Neural cell (in vitro differentiated cells): ENCODE data around the gene ACBD3. TPM values are rescaled to one million over a fixed set of nuclear protein-coding genes. Genes with fewer than 3 reads are reported as not detected.
A peak's percentile ranks its signal among the peaks of the same experiment; 100 is the strongest.

Experiments
- H2AFZ ChIP-seq: fragments of 200-600, 300-800 bp; sonication (generic), shearing (Covaris generic); 2 replicates; pipeline ENCODE4 v1.6.0; 2014; ENCODE audit warnings: low read depth, mild to moderate bottlenecking, antibody characterized with exemption, low read length, moderate library complexity
- H3F3A ChIP-seq: fragments of 200-600 bp; shearing (Covaris generic); 2 replicates; pipeline ENCODE4 v1.6.1; 2016; ENCODE audit warnings: mild to moderate bottlenecking, moderate library complexity, mixed read lengths, antibody characterized with exemption, low read length; ENCODE audit not compliant: insufficient read depth, poor library complexity, severe bottlenecking
- H3K27ac ChIP-seq: fragments of 200-600, 300-800 bp; sonication (generic), shearing (Covaris generic); 2 replicates; pipeline ENCODE4 v1.5.1; 2014; ENCODE audit warnings: mild to moderate bottlenecking, low read length, moderate library complexity
- H3K27me3 ChIP-seq: fragments of 300-800, 200-600 bp; sonication (generic), shearing (Covaris generic); 2 replicates; pipeline ENCODE4 v1.6.0; 2014; ENCODE audit warnings: mild to moderate bottlenecking, low read depth, low read length, moderate library complexity; ENCODE audit not compliant: insufficient read depth
- H3K36me3 ChIP-seq: fragments of 300-800, 200-600 bp; sonication (generic), shearing (Covaris generic); 2 replicates; pipeline ENCODE4 v1.5.1; 2014; ENCODE audit warnings: mild to moderate bottlenecking, antibody characterized with exemption, low read length, moderate library complexity; ENCODE audit not compliant: insufficient read depth
- H3K4me2 ChIP-seq: fragments of 300-800, 200-600 bp; sonication (generic), shearing (Covaris generic); 2 replicates; pipeline ENCODE4 v1.6.0; 2014; ENCODE audit warnings: mild to moderate bottlenecking, low read length
- H3K4me3 ChIP-seq: fragments of 300-800, 200-600 bp; sonication (generic), shearing (Covaris generic); 2 replicates; pipeline ENCODE4 v1.5.1; 2014; ENCODE audit warnings: mild to moderate bottlenecking, low read length, moderate library complexity
- H3K79me2 ChIP-seq: fragments of 200-600 bp; shearing (Covaris generic); replicated peaks from 2 replicates; pipeline ENCODE4 v1.6.0; 2014; ENCODE audit warnings: mild to moderate bottlenecking, low read length, moderate library complexity; ENCODE audit not compliant: insufficient read depth
- H3K9ac ChIP-seq: fragments of 300-800, 200-600 bp; sonication (generic), shearing (Covaris generic); 2 replicates; pipeline ENCODE4 v1.6.1; 2016; ENCODE audit warnings: mild to moderate bottlenecking, low read length, mixed read lengths
- H3K9me2 ChIP-seq: fragments of 200-600 bp; shearing (Covaris generic); 2 replicates; pipeline ENCODE4 v1.6.1; 2016; ENCODE audit warnings: mild to moderate bottlenecking, low read length, mixed read lengths; ENCODE audit not compliant: insufficient read depth
- H3K9me3 ChIP-seq: fragments of 200-600, 300-800 bp; sonication (generic), shearing (Covaris generic); 2 replicates; pipeline ENCODE4 v1.6.1; 2016; ENCODE audit warnings: mild to moderate bottlenecking, mixed run types, low read length, moderate library complexity, mixed read lengths
- H4K20me1 ChIP-seq: fragments of 200-600 bp; shearing (Covaris generic); 2 replicates; pipeline ENCODE4 v1.6.1; 2016; ENCODE audit warnings: mild to moderate bottlenecking, mixed run types; ENCODE audit not compliant: insufficient read depth
- CTCF ChIP-seq: fragments of 450-650 bp; IDR thresholded peaks from 2 replicates; pipeline ENCODE4 v1.5.1; 2014; ENCODE audit warnings: antibody characterized with exemption, mild to moderate bottlenecking, moderate library complexity; ENCODE audit not compliant: poor library complexity, severe bottlenecking
- EP300 ChIP-seq: fragments of 450-650 bp; conservative IDR thresholded peaks from 2 replicates; pipeline ENCODE4 v1.6.1; 2014; ENCODE audit warnings: antibody characterized with exemption, mild to moderate bottlenecking, moderate library complexity; ENCODE audit not compliant: poor library complexity, severe bottlenecking
- EZH2 ChIP-seq: fragments of 200-600, 300-800 bp; shearing (Covaris generic), sonication (generic); IDR thresholded peaks from 2 replicates; pipeline ENCODE4 v1.6.1; 2014; ENCODE audit warnings: antibody characterized with exemption, low read length, borderline replicate concordance, mild to moderate bottlenecking; ENCODE audit not compliant: insufficient read depth, poor library complexity, severe bottlenecking
- MXI1 ChIP-seq: fragments of 450-650 bp; conservative IDR thresholded peaks from 2 replicates; pipeline ENCODE4 v1.6.1; 2014; ENCODE audit warnings: antibody characterized with exemption, mild to moderate bottlenecking; ENCODE audit not compliant: poor library complexity, severe bottlenecking
- POLR2AphosphoS5 ChIP-seq: IDR thresholded peaks from 2 replicates; pipeline ENCODE4 v1.6.1; 2012
- RAD21 ChIP-seq: fragments of 450-650 bp; conservative IDR thresholded peaks from 2 replicates; pipeline ENCODE4 v1.6.1; 2014; ENCODE audit warnings: antibody characterized with exemption, mild to moderate bottlenecking, moderate library complexity
- SMC3 ChIP-seq: fragments of 450-650 bp; conservative IDR thresholded peaks from 2 replicates; pipeline ENCODE4 v1.6.1; 2014; ENCODE audit warnings: antibody characterized with exemption, mild to moderate bottlenecking, moderate library complexity; ENCODE audit not compliant: poor library complexity
- TAF1 ChIP-seq: IDR thresholded peaks from 2 replicates; pipeline ENCODE4 v1.6.1; 2012; ENCODE audit warnings: low read depth
- polyA plus RNA-seq: library from polyadenylated mRNA; depleted of rRNA; stranded (reverse); fragments of >200 nt; gene quantifications from 2 replicates; pipeline ENCODE4 v1.2.3, GENCODE V29; 2014
- TF ChIP-seq, protein P1 (sequence below): IDR thresholded peaks from 2 replicates; pipeline ENCODE4 v1.6.1; 2012; ENCODE audit warnings: borderline replicate concordance

ACBD3 gene
- polyA plus RNA-seq, 1 donor from 2014 or later = 30.8 TPM

GRCh38 chr1:226187019-226187322 lies 430 bp upstream of the ACBD3 start:
- no peaks in the 10 kb centered on the region for H3K36me3 ChIP-seq
- H3K79me2 ChIP-seq = peaks cover 33% of the 10 kb centered on the region
- no peaks in the 10 kb centered on the region for H3F3A ChIP-seq
- no peaks in the 10 kb centered on the region for H3K9me3 ChIP-seq
- H2AFZ ChIP-seq = peak overlapping the region; percentile 97
- H4K20me1 ChIP-seq = no peaks in the 10 kb centered on the region
- peak overlapping the region; percentile 95 for H3K9ac ChIP-seq
- TF ChIP-seq EZH2 (no peak), CTCF (no peak), SMC3 (no peak), EP300 (no peak), POLR2AphosphoS5 (no peak), MXI1 (no peak), RAD21 (no peak), TAF1 (no peak)
- TF ChIP-seq, protein P1, sequence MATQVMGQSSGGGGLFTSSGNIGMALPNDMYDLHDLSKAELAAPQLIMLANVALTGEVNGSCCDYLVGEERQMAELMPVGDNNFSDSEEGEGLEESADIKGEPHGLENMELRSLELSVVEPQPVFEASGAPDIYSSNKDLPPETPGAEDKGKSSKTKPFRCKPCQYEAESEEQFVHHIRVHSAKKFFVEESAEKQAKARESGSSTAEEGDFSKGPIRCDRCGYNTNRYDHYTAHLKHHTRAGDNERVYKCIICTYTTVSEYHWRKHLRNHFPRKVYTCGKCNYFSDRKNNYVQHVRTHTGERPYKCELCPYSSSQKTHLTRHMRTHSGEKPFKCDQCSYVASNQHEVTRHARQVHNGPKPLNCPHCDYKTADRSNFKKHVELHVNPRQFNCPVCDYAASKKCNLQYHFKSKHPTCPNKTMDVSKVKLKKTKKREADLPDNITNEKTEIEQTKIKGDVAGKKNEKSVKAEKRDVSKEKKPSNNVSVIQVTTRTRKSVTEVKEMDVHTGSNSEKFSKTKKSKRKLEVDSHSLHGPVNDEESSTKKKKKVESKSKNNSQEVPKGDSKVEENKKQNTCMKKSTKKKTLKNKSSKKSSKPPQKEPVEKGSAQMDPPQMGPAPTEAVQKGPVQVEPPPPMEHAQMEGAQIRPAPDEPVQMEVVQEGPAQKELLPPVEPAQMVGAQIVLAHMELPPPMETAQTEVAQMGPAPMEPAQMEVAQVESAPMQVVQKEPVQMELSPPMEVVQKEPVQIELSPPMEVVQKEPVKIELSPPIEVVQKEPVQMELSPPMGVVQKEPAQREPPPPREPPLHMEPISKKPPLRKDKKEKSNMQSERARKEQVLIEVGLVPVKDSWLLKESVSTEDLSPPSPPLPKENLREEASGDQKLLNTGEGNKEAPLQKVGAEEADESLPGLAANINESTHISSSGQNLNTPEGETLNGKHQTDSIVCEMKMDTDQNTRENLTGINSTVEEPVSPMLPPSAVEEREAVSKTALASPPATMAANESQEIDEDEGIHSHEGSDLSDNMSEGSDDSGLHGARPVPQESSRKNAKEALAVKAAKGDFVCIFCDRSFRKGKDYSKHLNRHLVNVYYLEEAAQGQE = no peak
- H3K4me2 ChIP-seq = peak overlapping the region; percentile 88
- peak overlapping the region; percentile 89 for H3K27ac ChIP-seq
- H3K9me2 ChIP-seq = no peaks in the 10 kb centered on the region
- H3K4me3 ChIP-seq = peak overlapping the region; percentile 93
- H3K27me3 ChIP-seq = no peaks in the 10 kb centered on the region

- peak overlapping the region; percentile 95 for H3K9ac ChIP-seq
- no peak for TF ChIP-seq CTCF
- TF ChIP-seq, protein P1 = no peak
- TF ChIP-seq SMC3 = no peak
- TF ChIP-seq RAD21 = no peak
- peak overlapping the region; percentile 93 for H3K4me3 ChIP-seq
Observed at GRCh38 chr1:226185141-226186036, 1.2 kb downstream of the ACBD3 start.

More at GRCh38 chr1:226185141-226186036, 1.2 kb downstream of the ACBD3 start:
- Histone ChIP-seq H2AFZ (no peak overlapping the region), H3F3A (no peaks in the 10 kb centered on the region), H3K79me2 (peaks cover 45% of the 10 kb centered on the region), H3K27me3 (no peaks in the 10 kb centered on the region), H3K9me3 (no peaks in the 10 kb centered on the region), H3K36me3 (no peaks in the 10 kb centered on the region), H3K27ac (peak overlapping the region; percentile 89), H3K9me2 (no peaks in the 10 kb centered on the region), H3K4me2 (peak overlapping the region; percentile 96), H4K20me1 (no peaks in the 10 kb centered on the region)
